ENCODE measurements around the gene HECTD3.

GRCh38 chr1:44988531-44989156 lies 22.5 kb downstream of the HECTD3 start:
- TF ChIP-seq, protein P1, sequence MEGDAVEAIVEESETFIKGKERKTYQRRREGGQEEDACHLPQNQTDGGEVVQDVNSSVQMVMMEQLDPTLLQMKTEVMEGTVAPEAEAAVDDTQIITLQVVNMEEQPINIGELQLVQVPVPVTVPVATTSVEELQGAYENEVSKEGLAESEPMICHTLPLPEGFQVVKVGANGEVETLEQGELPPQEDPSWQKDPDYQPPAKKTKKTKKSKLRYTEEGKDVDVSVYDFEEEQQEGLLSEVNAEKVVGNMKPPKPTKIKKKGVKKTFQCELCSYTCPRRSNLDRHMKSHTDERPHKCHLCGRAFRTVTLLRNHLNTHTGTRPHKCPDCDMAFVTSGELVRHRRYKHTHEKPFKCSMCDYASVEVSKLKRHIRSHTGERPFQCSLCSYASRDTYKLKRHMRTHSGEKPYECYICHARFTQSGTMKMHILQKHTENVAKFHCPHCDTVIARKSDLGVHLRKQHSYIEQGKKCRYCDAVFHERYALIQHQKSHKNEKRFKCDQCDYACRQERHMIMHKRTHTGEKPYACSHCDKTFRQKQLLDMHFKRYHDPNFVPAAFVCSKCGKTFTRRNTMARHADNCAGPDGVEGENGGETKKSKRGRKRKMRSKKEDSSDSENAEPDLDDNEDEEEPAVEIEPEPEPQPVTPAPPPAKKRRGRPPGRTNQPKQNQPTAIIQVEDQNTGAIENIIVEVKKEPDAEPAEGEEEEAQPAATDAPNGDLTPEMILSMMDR (IDR thresholded peaks at IDR 0.05) = no peak
- TF ChIP-seq POLR2A (IDR thresholded peaks at IDR 0.05) = no peak

All from tibial nerve (tissue), 3 donors.